Fibroblast of mammary gland (primary cell): ENCODE results near the gene SPATA2.

Experiments
- DNase-seq: peaks from one replicate; pipeline ENCODE4 v3.0.0-alpha.2; 2010; ENCODE audit warnings: low read depth
- H3K4me3 ChIP-seq: 2 replicates; pipeline ENCODE4 v1.5.1; 2011; ENCODE audit warnings: low read depth, mild to moderate bottlenecking, low read length, moderate library complexity; ENCODE audit not compliant: control insufficient read depth
- TF ChIP-seq, protein P1 (sequence below): conservative IDR thresholded peaks from 2 replicates; pipeline ENCODE4 v1.5.1; 2011; ENCODE audit warnings: low read depth, low read length, inconsistent platforms; ENCODE audit not compliant: control insufficient read depth, insufficient read depth

The SPATA2 gene

DNA sequence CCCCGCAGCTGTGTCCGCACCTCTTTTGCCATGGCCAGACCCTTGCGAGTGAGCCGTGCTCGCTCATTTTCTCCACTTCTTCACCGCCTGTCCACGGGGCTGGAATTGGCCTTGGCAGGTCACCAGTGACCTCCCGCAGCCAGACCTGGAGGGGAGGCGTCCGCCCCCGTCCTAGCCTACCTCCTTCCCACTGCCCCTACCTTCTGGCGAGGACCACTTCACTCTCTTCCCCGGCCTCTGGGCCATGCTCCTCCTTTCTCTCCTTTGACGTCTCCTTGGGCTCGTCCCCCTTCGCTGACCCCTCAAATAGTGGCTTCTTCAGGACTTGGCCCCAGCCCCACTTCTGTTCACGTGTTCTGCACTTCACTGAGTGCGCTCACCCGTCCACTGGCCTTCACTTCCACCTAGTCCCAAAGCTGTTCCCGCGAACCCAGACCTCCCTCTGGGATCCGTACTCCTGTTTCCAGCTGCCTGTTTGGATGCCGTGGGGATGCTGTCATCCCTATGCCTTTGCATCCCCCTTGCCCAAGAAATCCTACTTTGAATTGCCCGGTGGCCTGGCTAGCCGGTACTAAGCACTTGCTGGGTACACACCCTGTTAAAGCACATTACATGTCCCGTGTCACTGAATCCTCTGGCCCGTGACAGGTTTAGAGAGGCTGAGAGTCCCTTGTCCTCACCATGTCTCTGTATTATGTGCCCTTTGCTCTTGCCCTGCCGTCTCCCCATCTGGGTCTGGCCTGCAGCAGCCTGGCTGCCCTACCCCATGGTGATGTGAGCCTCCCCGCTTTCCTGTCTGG lies 33.0 kb downstream of the SPATA2 start:
- H3K4me3 ChIP-seq = no peak overlapping the region
- TF ChIP-seq, protein P1, sequence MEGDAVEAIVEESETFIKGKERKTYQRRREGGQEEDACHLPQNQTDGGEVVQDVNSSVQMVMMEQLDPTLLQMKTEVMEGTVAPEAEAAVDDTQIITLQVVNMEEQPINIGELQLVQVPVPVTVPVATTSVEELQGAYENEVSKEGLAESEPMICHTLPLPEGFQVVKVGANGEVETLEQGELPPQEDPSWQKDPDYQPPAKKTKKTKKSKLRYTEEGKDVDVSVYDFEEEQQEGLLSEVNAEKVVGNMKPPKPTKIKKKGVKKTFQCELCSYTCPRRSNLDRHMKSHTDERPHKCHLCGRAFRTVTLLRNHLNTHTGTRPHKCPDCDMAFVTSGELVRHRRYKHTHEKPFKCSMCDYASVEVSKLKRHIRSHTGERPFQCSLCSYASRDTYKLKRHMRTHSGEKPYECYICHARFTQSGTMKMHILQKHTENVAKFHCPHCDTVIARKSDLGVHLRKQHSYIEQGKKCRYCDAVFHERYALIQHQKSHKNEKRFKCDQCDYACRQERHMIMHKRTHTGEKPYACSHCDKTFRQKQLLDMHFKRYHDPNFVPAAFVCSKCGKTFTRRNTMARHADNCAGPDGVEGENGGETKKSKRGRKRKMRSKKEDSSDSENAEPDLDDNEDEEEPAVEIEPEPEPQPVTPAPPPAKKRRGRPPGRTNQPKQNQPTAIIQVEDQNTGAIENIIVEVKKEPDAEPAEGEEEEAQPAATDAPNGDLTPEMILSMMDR = no peak
- no peak for DNase-seq

- TF ChIP-seq, protein P1 = no peak
- H3K4me3 ChIP-seq = no peak overlapping the region
- no peak for DNase-seq
These were observed 34.4 kb downstream of the SPATA2 start for GRCh38 chr20:49880724-49881445.

GRCh38 chr20:49880177-49880576 lies 35.2 kb downstream of the SPATA2 start:
- no peak for DNase-seq
- H3K4me3 ChIP-seq = no peak overlapping the region
- TF ChIP-seq, protein P1 = no peak

- DNase-seq = no peak
- no peak overlapping the region for H3K4me3 ChIP-seq
- TF ChIP-seq, protein P1 = no peak
These were observed 36.4 kb downstream of the SPATA2 start for GRCh38 chr20:49878977-49879376.

GRCh38 chr20:49877386-49877921 lies 37.9 kb downstream of the SPATA2 start:
- no peak overlapping the region for H3K4me3 ChIP-seq
- no peak for DNase-seq
- TF ChIP-seq, protein P1 = no peak

- no peak overlapping the region for H3K4me3 ChIP-seq
- DNase-seq = no peak
- TF ChIP-seq, protein P1 = no peak
These were observed 40.6 kb downstream of the SPATA2 start for GRCh38 chr20:49874696-49875095.
